H1 (cell line): ENCODE data around the gene HSF4.

Experiments
- CEBPB ChIP-seq: IDR thresholded peaks from 2 replicates; pipeline ENCODE4 v1.6.1; 2012; ENCODE audit warnings: low read depth, low read length
- CTCF ChIP-seq, 3 experiments: IDR thresholded peaks; 1 replicate in 2 of 3; 2 replicates in 1 of 3; pipeline versions ENCODE4 v1.5.1 to v1.6.1; 2011; ENCODE audit warnings: low read length in 3 of 3, mild to moderate bottlenecking in 3 of 3, inconsistent platforms in 2 of 3, low read depth in 1 of 3, moderate library complexity in 1 of 3; ENCODE audit not compliant: insufficient read depth in 1 of 3; ENCODE audit errors: control extremely low read depth in 1 of 3
- EZH2 ChIP-seq: fragments of 200-600 bp; sonication (generic); IDR thresholded peaks from 2 replicates; pipeline ENCODE4 v1.7.1; 2012; ENCODE audit warnings: low read depth, mild to moderate bottlenecking, moderate library complexity, low read length, inconsistent platforms; ENCODE audit not compliant: severe bottlenecking
- GABPA ChIP-seq: IDR thresholded peaks from 2 replicates; pipeline ENCODE4 v1.6.1; 2011; ENCODE audit warnings: mild to moderate bottlenecking, low read length, moderate library complexity, borderline replicate concordance; ENCODE audit not compliant: insufficient read depth
- POLR2A ChIP-seq, 2 experiments: IDR thresholded peaks; 1 replicate in 1 of 2; 2 replicates in 1 of 2; pipeline ENCODE4 v1.6.1; 2011; ENCODE audit warnings: low read depth in 2 of 2, low read length in 2 of 2, mild to moderate bottlenecking in 2 of 2; ENCODE audit errors: control extremely low read depth in 1 of 2
- RFX5 ChIP-seq: IDR thresholded peaks from 2 replicates; pipeline ENCODE4 v1.6.1; 2011; ENCODE audit warnings: low read depth, low read length, improper control_type of control experiment, borderline replicate concordance
- RXRA ChIP-seq: IDR thresholded peaks from 2 replicates; pipeline ENCODE4 v1.6.1; 2011; ENCODE audit warnings: low read depth, mild to moderate bottlenecking, low read length, moderate library complexity; ENCODE audit not compliant: insufficient read depth
- SIRT6 ChIP-seq: IDR thresholded peaks from one replicate; pipeline ENCODE4 v1.7.1; 2012; ENCODE audit warnings: low read length, inconsistent platforms
- TAF7 ChIP-seq: optimal IDR thresholded peaks from 2 replicates; pipeline ENCODE3; 2011; ENCODE audit warnings: low read depth, mild to moderate bottlenecking, inconsistent platforms, low read length, moderate library complexity, borderline replicate concordance
- TEAD4 ChIP-seq: IDR thresholded peaks from 2 replicates; pipeline ENCODE4 v1.6.1; 2012; ENCODE audit warnings: low read depth, low read length, inconsistent platforms, mixed read lengths
- USF2 ChIP-seq: IDR thresholded peaks from 2 replicates; pipeline ENCODE4 v1.6.1; 2011; ENCODE audit warnings: low read length, improper control_type of control experiment
- ZNF274 ChIP-seq: IDR thresholded peaks from 2 replicates; pipeline ENCODE4 v1.7.0; 2012; ENCODE audit warnings: low read length, borderline replicate concordance; ENCODE audit errors: extremely low read depth

- TF ChIP-seq TEAD4 (no peak), CTCF (IDR thresholded peaks at IDR 0.05; ENCODE audit: control extremely low read depth in 1 of 3, insufficient read depth in 1 of 3, low read depth in 1 of 3, low read length in 3 of 3) (no peak), EZH2 (no peak), USF2 (no peak), POLR2A (IDR thresholded peaks at IDR 0.05; ENCODE audit: control extremely low read depth in 1 of 2, low read depth in 2 of 2, low read length in 2 of 2) (no peak), RXRA (no peak), ZNF274 (no peak), CEBPB (no peak), SIRT6 (no peak), GABPA (no peak), RFX5 (no peak), TAF7 (no peak)
These were observed 47.9 kb upstream of the HSF4 start for GRCh38 chr16:67116388-67117311.
